SK-N-SH treated with all-trans-retinoic acid at 6 μM for 48 hours (cell line): ENCODE measurements around the gene PCNT.

Experiments used
- ATAC-seq: fragments of 200-7000 bp; cut with Tn5 transposase; 3 replicates; pipeline ENCODE4 v1.9.1; 2020; ENCODE audit warnings: mild to moderate bottlenecking, moderate library complexity
- ARNTL ChIP-seq: fragments of 450-650 bp; formaldehyde crosslinking; IDR thresholded peaks from 2 replicates; pipeline ENCODE4 v1.5.0; 2020; ENCODE audit warnings: low read depth, mild to moderate bottlenecking, moderate library complexity, borderline replicate concordance
- BACH2 ChIP-seq: fragments of 250-450 bp; sonication (Bioruptor Pico); IDR thresholded peaks from 2 replicates; pipeline ENCODE4 v1.9.0; 2021; ENCODE audit warnings: mild to moderate bottlenecking, borderline replicate concordance
- CSDC2 ChIP-seq: fragments of 250-450 bp; sonication (Bioruptor Pico); IDR thresholded peaks from 2 replicates; pipeline ENCODE4 v1.5.0; 2020; ENCODE audit warnings: mild to moderate bottlenecking, moderate library complexity
- CSRNP3 ChIP-seq: fragments of 250-450 bp; sonication (Bioruptor Pico); IDR thresholded peaks from 2 replicates; pipeline ENCODE4 v1.5.1; 2021; ENCODE audit warnings: mild to moderate bottlenecking, moderate library complexity
- GLIS3 ChIP-seq: fragments of 250-450 bp; sonication (Bioruptor Pico); IDR thresholded peaks from 2 replicates; pipeline ENCODE4 v1.5.0; 2020; ENCODE audit warnings: mild to moderate bottlenecking, moderate library complexity
- ISL1 ChIP-seq: fragments of 250-450 bp; sonication (Bioruptor Pico); IDR thresholded peaks from 2 replicates; pipeline ENCODE4 v2.1.2; 2022; ENCODE audit warnings: mild to moderate bottlenecking, moderate library complexity
- OSR1 ChIP-seq: fragments of 250-450 bp; sonication (Bioruptor Pico); IDR thresholded peaks from 2 replicates; pipeline ENCODE4 v1.8.0; 2022; ENCODE audit warnings: moderate library complexity, mild to moderate bottlenecking, inconsistent platforms
- PATZ1 ChIP-seq: fragments of 250-450 bp; sonication (Bioruptor Pico); IDR thresholded peaks from 2 replicates; pipeline ENCODE4 v1.8.0; 2020; ENCODE audit warnings: mild to moderate bottlenecking, moderate library complexity, borderline replicate concordance
- POU6F1 ChIP-seq: fragments of 250-450 bp; sonication (Bioruptor Pico); IDR thresholded peaks from 2 replicates; pipeline ENCODE4 v1.8.0; 2021; ENCODE audit warnings: low read depth, mild to moderate bottlenecking, moderate library complexity, borderline replicate concordance
- RARB ChIP-seq: fragments of 250-450 bp; sonication (Bioruptor Pico); IDR thresholded peaks from 2 replicates; pipeline ENCODE4 v1.8.0; 2021; ENCODE audit warnings: mild to moderate bottlenecking, moderate library complexity
- TCF4 ChIP-seq: fragments of 250-450 bp; sonication (Bioruptor Pico); IDR thresholded peaks from 2 replicates; pipeline ENCODE4 v1.8.0; 2021; ENCODE audit warnings: mild to moderate bottlenecking, moderate library complexity, borderline replicate concordance
- TSHZ2 ChIP-seq: fragments of 250-450 bp; sonication (Bioruptor Pico); IDR thresholded peaks from 2 replicates; pipeline ENCODE4 v1.5.0; 2020; ENCODE audit warnings: mild to moderate bottlenecking, moderate library complexity
- ZC3H10 ChIP-seq: fragments of 250-450 bp; sonication (Bioruptor Pico); IDR thresholded peaks from 2 replicates; pipeline ENCODE4 v1.5.1; 2021; ENCODE audit warnings: mild to moderate bottlenecking, moderate library complexity
- ZFP3 ChIP-seq: fragments of 250-450 bp; sonication (Bioruptor Pico); IDR thresholded peaks from 2 replicates; pipeline ENCODE4 v1.5.0; 2020; ENCODE audit warnings: mild to moderate bottlenecking, moderate library complexity
- ZFP30 ChIP-seq: fragments of 450-650 bp; formaldehyde crosslinking; IDR thresholded peaks from 2 replicates; pipeline ENCODE4 v1.5.0; 2022; ENCODE audit warnings: mild to moderate bottlenecking, moderate library complexity
- ZNF565 ChIP-seq: fragments of 450-650 bp; formaldehyde crosslinking; conservative IDR thresholded peaks from 2 replicates; pipeline ENCODE4 v1.5.0; 2020; ENCODE audit warnings: low read depth, mild to moderate bottlenecking, moderate library complexity
- ZNF70 ChIP-seq: fragments of 450-650 bp; formaldehyde crosslinking; IDR thresholded peaks from 2 replicates; pipeline ENCODE4 v1.5.0; 2020; ENCODE audit warnings: mild to moderate bottlenecking, moderate library complexity
- ZNF8 ChIP-seq: fragments of 450-650 bp; formaldehyde crosslinking; IDR thresholded peaks from 2 replicates; pipeline ENCODE4 v1.5.0; 2020; ENCODE audit warnings: mild to moderate bottlenecking, moderate library complexity
- TF ChIP-seq, protein P1 (sequence below): fragments of 250-450 bp; sonication (Bioruptor Pico); IDR thresholded peaks from 2 replicates; pipeline ENCODE4 v1.5.1; 2020; ENCODE audit warnings: low read depth, mild to moderate bottlenecking, moderate library complexity

The PCNT gene

DNA sequence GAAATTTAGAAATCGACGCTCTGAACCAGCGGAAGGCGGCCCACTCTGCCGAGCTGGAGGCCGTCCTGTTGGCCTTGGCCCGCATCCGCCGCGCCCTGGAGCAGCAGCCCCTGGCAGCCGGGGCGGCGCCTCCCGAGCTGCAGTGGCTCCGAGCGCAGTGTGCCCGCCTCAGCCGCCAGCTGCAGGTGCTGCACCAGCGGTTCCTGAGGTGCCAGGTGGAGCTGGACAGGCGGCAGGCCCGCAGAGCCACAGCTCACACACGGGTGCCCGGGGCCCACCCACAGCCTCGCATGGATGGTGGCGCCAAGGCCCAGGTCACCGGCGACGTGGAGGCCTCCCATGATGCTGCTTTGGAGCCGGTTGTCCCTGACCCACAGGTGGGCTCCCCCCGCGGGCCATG, 87.7 kb downstream of the PCNT start:
- TF ChIP-seq ZNF70 (CRISPR knock-in tag) = no peak
- TF ChIP-seq, protein P1, sequence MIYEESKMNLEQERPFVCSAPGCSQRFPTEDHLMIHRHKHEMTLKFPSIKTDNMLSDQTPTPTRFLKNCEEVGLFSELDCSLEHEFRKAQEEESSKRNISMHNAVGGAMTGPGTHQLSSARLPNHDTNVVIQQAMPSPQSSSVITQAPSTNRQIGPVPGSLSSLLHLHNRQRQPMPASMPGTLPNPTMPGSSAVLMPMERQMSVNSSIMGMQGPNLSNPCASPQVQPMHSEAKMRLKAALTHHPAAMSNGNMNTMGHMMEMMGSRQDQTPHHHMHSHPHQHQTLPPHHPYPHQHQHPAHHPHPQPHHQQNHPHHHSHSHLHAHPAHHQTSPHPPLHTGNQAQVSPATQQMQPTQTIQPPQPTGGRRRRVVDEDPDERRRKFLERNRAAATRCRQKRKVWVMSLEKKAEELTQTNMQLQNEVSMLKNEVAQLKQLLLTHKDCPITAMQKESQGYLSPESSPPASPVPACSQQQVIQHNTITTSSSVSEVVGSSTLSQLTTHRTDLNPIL (CRISPR knock-in tag) = no peak
- no peak for TF ChIP-seq ZNF8 (CRISPR knock-in tag)
- no peak for TF ChIP-seq TCF4 (CRISPR knock-in tag)
- TF ChIP-seq ISL1 (CRISPR knock-in tag) = no peak
- TF ChIP-seq POU6F1 (CRISPR knock-in tag) = no peak
- no peak for TF ChIP-seq OSR1 (CRISPR knock-in tag)
- TF ChIP-seq RARB (CRISPR knock-in tag) = no peak
- no peak for TF ChIP-seq ZFP3 (CRISPR knock-in tag)
- TF ChIP-seq PATZ1 (CRISPR knock-in tag) = no peak
- no peak for TF ChIP-seq GLIS3 (CRISPR knock-in tag)
- TF ChIP-seq ZFP30 (CRISPR knock-in tag) = no peak
- TF ChIP-seq ARNTL (CRISPR knock-in tag) = no peak
- no peak for TF ChIP-seq ZC3H10 (CRISPR knock-in tag)
- no peak for TF ChIP-seq TSHZ2 (CRISPR knock-in tag)
- no peak for ATAC-seq

- ATAC-seq = no peak
- TF ChIP-seq ZNF70 (CRISPR knock-in tag) (no peak), ZFP30 (CRISPR knock-in tag) (no peak), RARB (CRISPR knock-in tag) (no peak), BACH2 (no peak), CSRNP3 (CRISPR knock-in tag) (no peak), CSDC2 (CRISPR knock-in tag) (no peak), POU6F1 (CRISPR knock-in tag) (no peak), ZFP3 (CRISPR knock-in tag) (no peak), ZNF8 (CRISPR knock-in tag) (no peak), ZNF565 (CRISPR knock-in tag) (no peak), TCF4 (CRISPR knock-in tag) (no peak)
- TF ChIP-seq, protein P1 (CRISPR knock-in tag) = no peak
Measured at GRCh38 chr21:46412521-46413364, 88.8 kb downstream of the PCNT start.
